Measurements from ENCODE around the gene CPZ.

CPZ gene

DNA sequence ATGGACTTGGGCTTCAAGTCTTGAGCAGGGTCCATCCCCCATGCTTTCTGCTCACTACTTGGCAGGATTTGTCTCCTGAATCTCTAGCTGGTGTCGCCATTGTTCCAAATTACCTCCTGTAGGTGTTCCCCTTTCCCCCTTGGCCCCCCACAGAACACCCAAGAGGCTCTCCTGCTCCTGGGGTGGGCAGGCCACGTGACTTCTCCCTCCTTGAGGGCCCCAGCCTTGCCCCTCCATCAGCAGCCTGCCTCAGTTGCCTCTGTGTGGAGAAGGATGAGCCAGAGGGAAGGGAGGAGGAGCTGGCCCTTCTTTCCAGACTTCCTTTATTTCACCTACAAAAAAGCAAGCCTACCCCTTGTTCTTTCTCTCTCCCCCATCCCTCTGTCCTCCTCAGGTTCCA, 10.5 kb upstream of the CPZ start:
- Histone ChIP-seq H2AFZ (ENCODE audit: low read length, unreplicated experiment) (no peak overlapping the region), H3K27me3 (ENCODE audit: insufficient read depth, low read length) (peaks cover 81% of the 10 kb centered on the region), H3K4me1 (ENCODE audit: control insufficient read depth, insufficient read depth, low read length, unreplicated experiment) (no peaks in the 10 kb centered on the region), H3K4me3 (ENCODE audit: low read depth, low read length) (no peak overlapping the region), H3K79me2 (ENCODE audit: control insufficient read depth, insufficient read depth, low read length, unreplicated experiment) (no peaks in the 10 kb centered on the region), H3K27ac (ENCODE audit: low read depth, low read length) (no peak overlapping the region), H3K36me3 (ENCODE audit: insufficient read depth, low read length) (no peaks in the 10 kb centered on the region)

- H2AFZ ChIP-seq (ENCODE audit: low read length, unreplicated experiment), result no peak overlapping the region
- peaks cover 81% of the 10 kb centered on the region for H3K27me3 ChIP-seq (ENCODE audit: insufficient read depth, low read length)
- H3K4me3 ChIP-seq (ENCODE audit: low read depth, low read length), result no peak overlapping the region
- no peaks in the 10 kb centered on the region for H3K4me1 ChIP-seq (ENCODE audit: control insufficient read depth, insufficient read depth, low read length, unreplicated experiment)
- no peaks in the 10 kb centered on the region for H3K79me2 ChIP-seq (ENCODE audit: control insufficient read depth, insufficient read depth, low read length, unreplicated experiment)
- H3K27ac ChIP-seq (ENCODE audit: low read depth, low read length), result no peak overlapping the region
- H3K36me3 ChIP-seq (ENCODE audit: insufficient read depth, low read length), result no peaks in the 10 kb centered on the region
Observed at GRCh38 chr4:8582436-8582835, 10.1 kb upstream of the CPZ start.

GRCh38 chr4:8582941-8583654, 9.5 kb upstream of the CPZ start:
- Histone ChIP-seq H2AFZ (ENCODE audit: low read length, unreplicated experiment) (no peak overlapping the region), H3K27me3 (ENCODE audit: insufficient read depth, low read length) (peaks cover 79% of the 10 kb centered on the region), H3K4me1 (ENCODE audit: control insufficient read depth, insufficient read depth, low read length, unreplicated experiment) (no peaks in the 10 kb centered on the region), H3K27ac (ENCODE audit: low read depth, low read length) (no peak overlapping the region), H3K36me3 (ENCODE audit: insufficient read depth, low read length) (no peaks in the 10 kb centered on the region), H3K79me2 (ENCODE audit: control insufficient read depth, insufficient read depth, low read length, unreplicated experiment) (no peaks in the 10 kb centered on the region), H3K4me3 (ENCODE audit: low read depth, low read length) (no peak overlapping the region)

- Histone ChIP-seq H3K36me3 (ENCODE audit: insufficient read depth, low read length) (no peaks in the 10 kb centered on the region), H3K79me2 (ENCODE audit: control insufficient read depth, insufficient read depth, low read length, unreplicated experiment) (no peaks in the 10 kb centered on the region), H3K27me3 (ENCODE audit: insufficient read depth, low read length) (peaks cover 79% of the 10 kb centered on the region), H3K4me3 (ENCODE audit: low read depth, low read length) (no peak overlapping the region), H3K27ac (ENCODE audit: low read depth, low read length) (no peak overlapping the region), H3K4me1 (ENCODE audit: control insufficient read depth, insufficient read depth, low read length, unreplicated experiment) (no peaks in the 10 kb centered on the region), H2AFZ (ENCODE audit: low read length, unreplicated experiment) (no peak overlapping the region)
Observed at GRCh38 chr4:8583655-8584025, 8.9 kb upstream of the CPZ start.

GRCh38 chr4:8585186-8585585, 7.4 kb upstream of the CPZ start:
- Histone ChIP-seq H3K4me3 (ENCODE audit: low read depth, low read length) (no peak overlapping the region), H3K27me3 (ENCODE audit: insufficient read depth, low read length) (peaks cover 73% of the 10 kb centered on the region), H3K27ac (ENCODE audit: low read depth, low read length) (no peak overlapping the region), H3K79me2 (ENCODE audit: control insufficient read depth, insufficient read depth, low read length, unreplicated experiment) (no peaks in the 10 kb centered on the region), H3K4me1 (ENCODE audit: control insufficient read depth, insufficient read depth, low read length, unreplicated experiment) (no peaks in the 10 kb centered on the region), H3K36me3 (ENCODE audit: insufficient read depth, low read length) (no peaks in the 10 kb centered on the region), H2AFZ (ENCODE audit: low read length, unreplicated experiment) (no peak overlapping the region)

DNA sequence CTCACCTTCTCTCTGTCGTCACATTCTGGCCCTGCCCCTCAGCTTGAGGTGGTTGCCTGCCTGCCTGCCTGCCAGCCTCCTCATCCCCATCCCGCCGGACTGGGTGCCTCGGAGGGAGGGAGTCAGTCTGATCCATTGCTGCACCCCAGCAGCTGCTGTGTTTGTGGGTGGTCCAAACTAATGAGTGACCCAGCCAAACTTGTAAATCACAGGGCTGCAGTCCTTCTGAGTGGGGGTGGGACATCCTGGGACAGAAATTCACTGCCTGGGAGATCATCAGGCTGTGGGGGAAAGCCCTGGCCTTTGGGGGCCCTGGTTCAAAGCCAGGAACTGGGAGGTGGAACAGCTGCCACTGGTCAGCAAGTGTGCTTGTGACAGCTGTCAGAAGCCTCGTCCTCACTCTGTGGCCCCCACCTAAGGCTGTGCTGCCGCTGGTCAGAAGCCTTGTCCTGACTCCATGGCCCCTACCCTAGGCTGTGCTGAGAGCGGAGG, 6.8 kb upstream of the CPZ start:
- Histone ChIP-seq H3K27me3 (ENCODE audit: insufficient read depth, low read length) (peaks cover 74% of the 10 kb centered on the region), H3K79me2 (ENCODE audit: control insufficient read depth, insufficient read depth, low read length, unreplicated experiment) (no peaks in the 10 kb centered on the region), H2AFZ (ENCODE audit: low read length, unreplicated experiment) (no peak overlapping the region), H3K4me1 (ENCODE audit: control insufficient read depth, insufficient read depth, low read length, unreplicated experiment) (no peaks in the 10 kb centered on the region), H3K27ac (ENCODE audit: low read depth, low read length) (no peak overlapping the region), H3K4me3 (ENCODE audit: low read depth, low read length) (no peak overlapping the region), H3K36me3 (ENCODE audit: insufficient read depth, low read length) (no peaks in the 10 kb centered on the region)

DNA sequence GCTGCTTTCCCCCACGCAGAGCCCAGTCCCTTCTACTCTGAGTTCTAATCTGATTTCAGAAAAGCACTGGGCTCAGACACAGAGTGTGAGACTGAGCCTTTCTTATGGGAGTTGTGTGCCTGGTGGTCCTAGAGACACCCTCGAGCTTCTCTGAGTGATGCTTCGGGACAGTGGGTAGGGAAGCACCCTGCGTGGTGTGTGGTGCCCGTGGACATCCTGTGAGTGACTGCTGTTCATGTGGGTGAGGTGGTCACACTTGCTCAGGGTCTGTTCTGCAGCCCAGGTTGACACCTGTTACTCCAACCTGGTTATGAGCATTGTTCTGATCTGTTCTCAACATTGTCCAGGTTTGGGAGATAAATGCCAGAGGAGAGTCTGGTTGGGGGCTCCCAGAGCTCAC, 6.3 kb upstream of the CPZ start:
- H3K4me1 ChIP-seq (ENCODE audit: control insufficient read depth, insufficient read depth, low read length, unreplicated experiment), result no peaks in the 10 kb centered on the region
- no peak overlapping the region for H3K4me3 ChIP-seq (ENCODE audit: low read depth, low read length)
- no peaks in the 10 kb centered on the region for H3K79me2 ChIP-seq (ENCODE audit: control insufficient read depth, insufficient read depth, low read length, unreplicated experiment)
- H3K27ac ChIP-seq (ENCODE audit: low read depth, low read length), result no peak overlapping the region
- H2AFZ ChIP-seq (ENCODE audit: low read length, unreplicated experiment), result no peak overlapping the region
- H3K36me3 ChIP-seq (ENCODE audit: insufficient read depth, low read length), result no peaks in the 10 kb centered on the region
- H3K27me3 ChIP-seq (ENCODE audit: insufficient read depth, low read length), result peaks cover 74% of the 10 kb centered on the region

DNA sequence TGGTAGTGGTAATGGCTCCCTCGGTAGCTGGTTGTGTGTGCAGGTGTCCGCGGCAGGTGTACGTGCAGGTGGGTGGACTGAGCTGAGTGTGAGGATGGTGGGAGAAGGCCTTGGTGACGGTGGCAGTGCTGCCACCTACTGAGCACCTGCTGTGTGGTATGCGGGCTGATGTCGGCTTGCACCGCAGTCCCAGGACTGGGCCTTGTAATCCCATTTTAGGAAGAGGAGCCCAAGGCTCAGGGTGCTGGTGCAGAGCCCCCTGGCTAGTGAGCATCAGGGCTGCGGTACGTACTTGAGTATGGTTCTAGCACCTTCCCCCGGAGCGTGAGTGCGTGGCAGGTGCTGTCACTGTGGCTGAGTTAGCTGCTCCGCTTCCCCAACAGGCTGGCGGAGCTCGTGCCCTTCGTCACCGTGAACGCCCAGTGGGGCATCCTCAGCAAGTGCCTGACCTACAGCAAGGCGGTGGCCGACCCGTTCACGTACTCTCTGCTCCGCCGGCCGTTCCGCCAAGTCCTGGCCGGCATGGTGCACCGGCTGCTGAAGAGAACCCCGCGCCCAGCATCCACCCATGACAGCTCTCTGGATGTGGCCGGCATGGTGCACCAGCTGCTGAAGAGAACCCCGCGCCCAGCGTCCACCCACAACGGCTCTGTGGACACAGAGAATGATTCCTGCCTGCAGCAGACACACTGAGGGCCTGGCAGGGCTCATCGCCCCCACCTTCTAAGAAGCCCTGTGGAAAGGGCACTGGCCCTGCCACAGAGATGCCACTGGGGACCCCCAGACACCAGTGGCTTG, 5.7 kb upstream of the CPZ start:
- H3K36me3 ChIP-seq (ENCODE audit: insufficient read depth, low read length), result no peaks in the 10 kb centered on the region
- no peak overlapping the region for H3K27ac ChIP-seq (ENCODE audit: low read depth, low read length)
- H3K27me3 ChIP-seq (ENCODE audit: insufficient read depth, low read length), result peaks cover 74% of the 10 kb centered on the region
- no peaks in the 10 kb centered on the region for H3K4me1 ChIP-seq (ENCODE audit: control insufficient read depth, insufficient read depth, low read length, unreplicated experiment)
- no peak overlapping the region for H2AFZ ChIP-seq (ENCODE audit: low read length, unreplicated experiment)
- H3K79me2 ChIP-seq (ENCODE audit: control insufficient read depth, insufficient read depth, low read length, unreplicated experiment), result no peaks in the 10 kb centered on the region
- H3K4me3 ChIP-seq (ENCODE audit: low read depth, low read length), result no peak overlapping the region

DNA sequence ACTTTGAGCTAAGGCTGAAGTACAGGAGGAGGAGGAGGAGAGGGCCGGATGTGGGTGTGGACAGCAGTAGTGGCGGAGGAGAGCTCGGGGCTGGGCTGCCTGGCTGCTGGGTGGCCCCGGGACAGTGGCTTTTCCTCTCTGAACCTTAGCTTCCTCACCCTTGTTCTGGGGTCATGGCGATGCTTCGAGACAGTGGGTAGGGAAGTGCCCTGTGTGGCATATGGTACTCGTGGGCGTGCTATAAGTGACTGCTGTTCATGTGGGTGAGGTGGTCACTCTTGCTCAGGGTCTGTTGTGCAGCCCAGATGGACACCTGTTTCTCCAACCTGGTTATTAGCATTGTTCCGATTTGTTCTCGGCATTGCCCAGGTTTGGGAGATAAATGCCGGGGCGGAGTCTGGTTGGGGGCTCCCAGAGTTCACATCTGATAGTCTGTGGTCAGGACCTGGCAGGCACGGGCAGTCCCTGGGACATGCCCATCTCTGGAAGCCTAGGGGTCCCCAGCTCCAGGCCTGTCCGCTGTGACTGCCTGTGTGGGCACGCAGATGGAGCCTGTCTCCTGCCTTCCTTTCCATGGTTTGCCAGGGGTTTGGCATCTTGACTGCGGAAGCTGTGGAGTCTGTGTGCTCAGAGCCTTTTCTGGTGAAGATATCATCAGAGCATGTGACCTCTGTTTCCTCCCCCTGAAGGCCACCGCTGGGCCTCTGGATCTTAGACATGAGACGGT, 4.9 kb upstream of the CPZ start:
- H3K4me1 ChIP-seq (ENCODE audit: control insufficient read depth, insufficient read depth, low read length, unreplicated experiment), result no peaks in the 10 kb centered on the region
- no peak overlapping the region for H3K27ac ChIP-seq (ENCODE audit: low read depth, low read length)
- H2AFZ ChIP-seq (ENCODE audit: low read length, unreplicated experiment), result no peak overlapping the region
- no peaks in the 10 kb centered on the region for H3K36me3 ChIP-seq (ENCODE audit: insufficient read depth, low read length)
- H3K27me3 ChIP-seq (ENCODE audit: insufficient read depth, low read length), result peaks cover 79% of the 10 kb centered on the region
- H3K79me2 ChIP-seq (ENCODE audit: control insufficient read depth, insufficient read depth, low read length, unreplicated experiment), result no peaks in the 10 kb centered on the region
- no peak overlapping the region for H3K4me3 ChIP-seq (ENCODE audit: low read depth, low read length)

DNA sequence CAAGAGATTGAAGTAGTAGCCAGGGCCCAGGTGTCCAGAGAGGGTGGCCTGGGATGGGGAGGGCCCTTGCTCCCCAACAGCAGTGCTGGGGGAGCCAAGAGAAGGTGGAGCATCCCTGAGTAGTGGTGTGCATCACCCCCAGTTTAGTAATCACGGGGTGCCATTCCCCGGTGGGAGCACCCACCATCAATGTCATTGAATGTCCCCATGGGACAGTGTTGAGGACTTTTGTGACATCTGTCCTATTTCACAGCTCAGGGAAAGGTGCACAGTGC, 4.4 kb upstream of the CPZ start:
- peaks cover 4% of the 10 kb centered on the region for H3K4me1 ChIP-seq (ENCODE audit: control insufficient read depth, insufficient read depth, low read length, unreplicated experiment)
- H3K27me3 ChIP-seq (ENCODE audit: insufficient read depth, low read length), result peaks cover 79% of the 10 kb centered on the region
- no peaks in the 10 kb centered on the region for H3K79me2 ChIP-seq (ENCODE audit: control insufficient read depth, insufficient read depth, low read length, unreplicated experiment)
- H2AFZ ChIP-seq (ENCODE audit: low read length, unreplicated experiment), result no peak overlapping the region
- no peak overlapping the region for H3K27ac ChIP-seq (ENCODE audit: low read depth, low read length)
- H3K4me3 ChIP-seq (ENCODE audit: low read depth, low read length), result no peak overlapping the region
- no peaks in the 10 kb centered on the region for H3K36me3 ChIP-seq (ENCODE audit: insufficient read depth, low read length)

Measured in ACC112 (cell line).